DOHH2 (cell line): Measurements from ENCODE around the gene GALNT9.

ENCODE experiments used
- H3F3A ChIP-seq: fragments of 200-600 bp; sonication (generic), shearing (Covaris generic); 2 replicates; pipeline ENCODE4 v1.6.0; 2016; ENCODE audit warnings: antibody characterized with exemption, mild to moderate bottlenecking; ENCODE audit not compliant: control insufficient read depth, insufficient read depth
- H3K27ac ChIP-seq: fragments of 200-600 bp; sonication (generic); 2 replicates; pipeline ENCODE4 v1.5.1; 2014; ENCODE audit warnings: low read depth, mild to moderate bottlenecking, low read length, moderate library complexity
- H3K27me3 ChIP-seq: fragments of 200-600 bp; sonication (generic); 2 replicates; pipeline ENCODE4 v1.6.1; 2014; ENCODE audit warnings: mild to moderate bottlenecking, low read length, mixed read lengths; ENCODE audit not compliant: control insufficient read depth
- H3K36me3 ChIP-seq: fragments of 200-600 bp; sonication (generic); 2 replicates; pipeline ENCODE4 v1.6.1; 2014; ENCODE audit warnings: mild to moderate bottlenecking, low read length, moderate library complexity, mixed read lengths; ENCODE audit not compliant: control insufficient read depth
- H3K4me1 ChIP-seq: fragments of 200-600 bp; sonication (generic); 2 replicates; pipeline ENCODE4 v1.6.1; 2014; ENCODE audit warnings: mild to moderate bottlenecking, low read length, mixed read lengths; ENCODE audit not compliant: control insufficient read depth
- H3K4me2 ChIP-seq: fragments of 200-600 bp; sonication (generic); 2 replicates; pipeline ENCODE4 v1.6.0; 2014; ENCODE audit warnings: mild to moderate bottlenecking, low read length, moderate library complexity
- H3K4me3 ChIP-seq: fragments of 200-600 bp; sonication (generic); 2 replicates; pipeline ENCODE4 v1.5.1; 2014; ENCODE audit warnings: mild to moderate bottlenecking, low read length, mixed read lengths
- H3K79me2 ChIP-seq: fragments of 200-600 bp; sonication (generic); 2 replicates; pipeline ENCODE4 v1.6.1; 2014; ENCODE audit warnings: mild to moderate bottlenecking, low read length, mixed read lengths; ENCODE audit not compliant: control insufficient read depth
- H3K9me2 ChIP-seq: fragments of 200-600 bp; sonication (generic); replicated peaks from 2 replicates; pipeline ENCODE4 v1.6.1; 2014; ENCODE audit warnings: mild to moderate bottlenecking, low read length, mixed read lengths; ENCODE audit not compliant: control insufficient read depth
- H3K9me3 ChIP-seq: fragments of 200-600 bp; sonication (generic); 2 replicates; pipeline ENCODE4 v1.6.1; 2014; ENCODE audit warnings: antibody characterized with exemption, low read length, mixed read lengths; ENCODE audit not compliant: control insufficient read depth, insufficient read depth
- H4K20me1 ChIP-seq: fragments of 200-600 bp; sonication (generic); 2 replicates; pipeline ENCODE4 v1.6.0; 2014; ENCODE audit warnings: low read depth, mild to moderate bottlenecking, antibody characterized with exemption, low read length, moderate library complexity; ENCODE audit not compliant: control insufficient read depth, insufficient read depth
- CTCF ChIP-seq: fragments of 200-600 bp; sonication (generic); IDR thresholded peaks from one replicate; pipeline ENCODE4 v1.5.1; 2014; ENCODE audit warnings: antibody characterized with exemption, mild to moderate bottlenecking, low read depth, low read length; ENCODE audit not compliant: poor library complexity, severe bottlenecking
- EZH2phosphoT487 ChIP-seq: fragments of 200-600 bp; sonication (generic); IDR thresholded peaks from 2 replicates; pipeline ENCODE4 v1.6.1; 2017; ENCODE audit warnings: borderline replicate concordance, mild to moderate bottlenecking, antibody characterized with exemption, low read length, moderate library complexity, mixed read lengths

GALNT9 gene

GRCh38 chr12:132322206-132323132 lies 6.9 kb downstream of the GALNT9 start:
- Histone ChIP-seq H4K20me1 (no peaks in the 10 kb centered on the region), H3K36me3 (no peaks in the 10 kb centered on the region), H3K4me1 (no peaks in the 10 kb centered on the region), H3K4me3 (no peak overlapping the region), H3K9me2 (no peaks in the 10 kb centered on the region), H3K4me2 (no peak overlapping the region), H3K9me3 (no peaks in the 10 kb centered on the region), H3K27me3 (no peaks in the 10 kb centered on the region), H3K79me2 (no peaks in the 10 kb centered on the region), H3K27ac (no peak overlapping the region), H3F3A (no peaks in the 10 kb centered on the region)
- TF ChIP-seq EZH2phosphoT487 (no peak), CTCF (no peak)

GRCh38 chr12:132321321-132322118 lies 7.9 kb downstream of the GALNT9 start:
- Histone ChIP-seq H3K4me2 (no peak overlapping the region), H3F3A (no peaks in the 10 kb centered on the region), H3K27ac (no peak overlapping the region), H3K36me3 (no peaks in the 10 kb centered on the region), H3K4me1 (no peaks in the 10 kb centered on the region), H3K27me3 (no peaks in the 10 kb centered on the region), H3K4me3 (no peak overlapping the region), H4K20me1 (no peaks in the 10 kb centered on the region), H3K9me3 (no peaks in the 10 kb centered on the region; the same call in 1 of the 2 replicates), H3K9me2 (no peaks in the 10 kb centered on the region), H3K79me2 (no peaks in the 10 kb centered on the region)
- TF ChIP-seq CTCF (no peak), EZH2phosphoT487 (no peak)

GRCh38 chr12:132320767-132321211 lies 8.6 kb downstream of the GALNT9 start:
- no peak for TF ChIP-seq CTCF
- TF ChIP-seq EZH2phosphoT487: no peak
- no peaks in the 10 kb centered on the region for H4K20me1 ChIP-seq
- no peaks in the 10 kb centered on the region for H3K9me2 ChIP-seq
- H3K9me3 ChIP-seq: no peaks in the 10 kb centered on the region; the same call in 1 of the 2 replicates
- no peaks in the 10 kb centered on the region for H3K27me3 ChIP-seq
- no peaks in the 10 kb centered on the region for H3F3A ChIP-seq
- no peaks in the 10 kb centered on the region for H3K36me3 ChIP-seq
- H3K4me3 ChIP-seq: no peak overlapping the region
- H3K27ac ChIP-seq: no peak overlapping the region
- no peaks in the 10 kb centered on the region for H3K79me2 ChIP-seq
- H3K4me2 ChIP-seq: no peak overlapping the region
- H3K4me1 ChIP-seq: no peaks in the 10 kb centered on the region
